ES-I3 (cell line): Measurements from ENCODE around the gene LGALS7B.
"Not testable (repeated sequence)": the region's sequence is repeated elsewhere in the genome, so short reads cannot be mapped to it uniquely, and the experiment has no call there.

Source experiments
- H3K36me3 ChIP-seq: 2 replicates; pipeline ENCODE4 v1.6.1; 2013; ENCODE audit warnings: mild to moderate bottlenecking, low read length, control low read depth, moderate library complexity; ENCODE audit not compliant: insufficient read depth
- H3K4me1 ChIP-seq: 2 replicates; pipeline ENCODE4 v1.6.1; 2013; ENCODE audit warnings: mild to moderate bottlenecking, control low read depth, low read length; ENCODE audit not compliant: insufficient read depth
- H3K9ac ChIP-seq: 2 replicates; pipeline ENCODE4 v1.6.1; 2013; ENCODE audit warnings: low read depth, mild to moderate bottlenecking, low read length, moderate library complexity
- H3K9me3 ChIP-seq: 2 replicates; pipeline ENCODE4 v1.6.1; 2013; ENCODE audit warnings: mild to moderate bottlenecking, low read length, moderate library complexity; ENCODE audit not compliant: control insufficient read depth, insufficient read depth

LGALS7B gene

GRCh38 chr19:38799104-38799503 lies 10.1 kb downstream of the LGALS7B start:
- no peaks in the 10 kb centered on the region for H3K4me1 ChIP-seq
- H3K9ac ChIP-seq: no peak overlapping the region

DNA sequence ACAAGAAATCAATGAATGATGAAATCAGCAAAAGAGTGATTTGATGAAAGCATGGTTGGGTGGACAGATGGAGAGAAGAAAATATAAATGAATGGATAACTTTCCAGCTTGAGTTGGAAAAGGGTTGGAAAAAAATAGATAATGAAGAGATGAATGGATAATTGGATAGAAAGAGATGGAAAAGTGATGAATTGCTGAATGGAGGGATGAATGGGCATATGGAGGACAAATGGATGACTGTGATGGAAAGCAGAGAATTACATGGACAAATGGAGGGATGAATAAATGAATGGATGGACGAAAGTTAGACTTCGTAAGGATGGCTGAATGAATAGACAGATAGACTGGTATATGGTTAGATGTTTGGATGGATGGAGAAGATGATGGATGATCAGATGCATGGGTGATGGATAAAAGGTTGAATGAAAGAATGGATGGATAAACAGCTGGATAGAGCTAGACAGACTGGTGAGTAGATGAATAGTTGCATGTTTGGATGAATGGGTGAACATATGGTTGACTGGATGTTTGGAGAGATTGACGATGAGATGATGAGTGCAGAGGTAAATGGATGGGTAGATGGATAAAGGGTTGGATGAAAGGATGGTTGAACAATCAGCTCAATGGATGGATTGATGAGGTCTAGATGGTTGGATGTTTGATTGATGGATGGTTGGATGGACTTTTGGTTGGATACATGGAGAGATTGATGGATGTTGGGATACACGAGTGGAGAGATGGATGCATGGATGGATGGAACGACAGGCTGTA lies 11.8 kb downstream of the LGALS7B start:
- Histone ChIP-seq H3K36me3 (no peaks in the 10 kb centered on the region), H3K9ac (no peak overlapping the region), H3K9me3 (peaks cover 5% of the 10 kb centered on the region), H3K4me1 (no peaks in the 10 kb centered on the region)

More at GRCh38 chr19:38799104-38799503, 10.1 kb downstream of the LGALS7B start:
- H3K36me3 ChIP-seq: no peaks in the 10 kb centered on the region
- peaks cover 5% of the 10 kb centered on the region for H3K9me3 ChIP-seq

DNA sequence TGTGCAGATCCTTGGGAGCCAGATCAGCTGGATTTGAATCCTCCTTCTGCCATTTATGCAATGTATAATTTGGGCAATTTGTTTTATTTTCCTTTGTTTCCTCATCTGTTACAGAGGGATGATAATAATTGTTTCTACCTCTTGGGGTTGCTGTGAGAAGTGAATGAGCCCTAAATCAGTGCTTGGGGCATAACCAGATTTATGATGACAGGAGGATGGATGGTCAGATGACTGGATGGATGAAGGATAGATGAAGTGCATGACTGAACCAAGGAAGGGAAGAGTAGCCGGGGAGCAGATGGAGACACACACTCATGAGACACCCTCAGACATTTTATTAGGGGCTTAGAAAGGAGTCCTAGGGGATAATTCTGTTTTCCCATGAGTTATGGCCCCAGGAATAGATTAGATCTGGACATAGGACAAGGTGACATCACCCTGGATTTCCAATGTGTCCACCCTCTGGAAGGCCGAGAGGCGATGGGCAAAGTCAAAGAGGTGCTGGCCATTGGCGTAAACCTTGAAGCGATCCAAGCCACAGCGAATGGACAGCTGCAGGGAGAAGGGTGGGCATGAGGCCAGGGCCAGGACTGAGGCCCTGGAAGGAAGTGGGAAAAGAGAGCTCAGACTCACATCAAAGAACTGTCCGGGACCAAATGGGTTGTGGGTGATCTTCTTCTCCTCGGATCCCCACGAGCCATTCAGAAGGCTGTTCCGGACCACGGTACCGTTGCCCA lies 12.5 kb downstream of the LGALS7B start:
- Histone ChIP-seq H3K36me3 (no peaks in the 10 kb centered on the region), H3K9me3 (peaks cover 5% of the 10 kb centered on the region), H3K9ac (no peak overlapping the region), H3K4me1 (no peaks in the 10 kb centered on the region)

GRCh38 chr19:38803543-38803942 lies 14.5 kb downstream of the LGALS7B start:
- peaks cover 5% of the 10 kb centered on the region for H3K9me3 ChIP-seq
- H3K4me1 ChIP-seq: no peaks in the 10 kb centered on the region
- H3K9ac ChIP-seq: no peak overlapping the region
- H3K36me3 ChIP-seq: no peaks in the 10 kb centered on the region

- Histone ChIP-seq H3K9me3 (no peaks in the 10 kb centered on the region), H3K4me1 (no peaks in the 10 kb centered on the region), H3K36me3 (no peaks in the 10 kb centered on the region), H3K9ac (no peak overlapping the region)
Measured at GRCh38 chr19:38805180-38805579, 16.2 kb downstream of the LGALS7B start.

DNA sequence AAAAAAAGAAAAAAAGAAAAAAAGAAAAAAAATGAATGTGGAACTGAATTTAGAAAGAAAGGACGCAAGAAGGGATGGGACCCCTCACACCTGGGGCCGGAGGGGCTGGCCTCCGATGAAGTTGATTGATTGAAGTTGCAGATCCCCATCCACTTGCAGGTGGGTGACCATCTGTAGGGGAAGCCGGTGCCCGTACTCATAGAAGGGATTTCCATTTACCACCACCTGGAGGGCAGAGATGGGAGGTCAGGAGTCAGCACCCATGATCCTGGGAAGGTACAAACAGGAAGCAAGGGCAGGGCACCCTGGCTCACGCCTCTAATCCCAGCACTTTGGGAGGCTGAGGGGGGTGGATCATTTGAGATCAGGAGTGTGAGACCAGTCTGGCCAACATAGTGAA lies 17.4 kb downstream of the LGALS7B start:
- Histone ChIP-seq H3K4me1 (no peaks in the 10 kb centered on the region), H3K9ac (no peak overlapping the region), H3K9me3 (no peaks in the 10 kb centered on the region), H3K36me3 (no peaks in the 10 kb centered on the region)

GRCh38 chr19:38807374-38808098 lies 18.5 kb downstream of the LGALS7B start:
- H3K36me3 ChIP-seq, H3K9ac ChIP-seq, H3K9me3 ChIP-seq, H3K4me1 ChIP-seq: not testable (repeated sequence)

DNA sequence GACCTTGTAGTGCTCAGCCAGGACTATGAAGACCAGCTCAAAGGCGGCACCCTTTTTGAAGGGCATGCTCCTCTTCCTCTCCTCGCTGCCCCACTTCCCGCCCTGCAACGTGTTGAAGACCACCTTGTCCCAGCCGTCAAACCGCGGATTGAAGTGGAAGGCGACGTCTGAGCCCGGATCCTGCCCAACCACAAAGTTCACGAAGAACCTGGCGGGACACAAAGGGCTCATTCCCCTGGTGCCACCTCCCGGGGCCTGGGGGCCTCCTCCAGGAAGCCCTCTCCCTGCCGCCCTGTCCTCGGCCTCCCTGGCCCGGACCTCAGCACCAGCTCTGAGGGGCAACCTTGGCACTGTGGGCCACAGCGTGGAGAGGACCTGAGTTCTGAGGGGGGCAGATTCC lies 19.7 kb downstream of the LGALS7B start:
- no peaks in the 10 kb centered on the region for H3K9me3 ChIP-seq
- H3K36me3 ChIP-seq: no peaks in the 10 kb centered on the region
- no peaks in the 10 kb centered on the region for H3K4me1 ChIP-seq
- H3K9ac ChIP-seq: no peak overlapping the region

DNA sequence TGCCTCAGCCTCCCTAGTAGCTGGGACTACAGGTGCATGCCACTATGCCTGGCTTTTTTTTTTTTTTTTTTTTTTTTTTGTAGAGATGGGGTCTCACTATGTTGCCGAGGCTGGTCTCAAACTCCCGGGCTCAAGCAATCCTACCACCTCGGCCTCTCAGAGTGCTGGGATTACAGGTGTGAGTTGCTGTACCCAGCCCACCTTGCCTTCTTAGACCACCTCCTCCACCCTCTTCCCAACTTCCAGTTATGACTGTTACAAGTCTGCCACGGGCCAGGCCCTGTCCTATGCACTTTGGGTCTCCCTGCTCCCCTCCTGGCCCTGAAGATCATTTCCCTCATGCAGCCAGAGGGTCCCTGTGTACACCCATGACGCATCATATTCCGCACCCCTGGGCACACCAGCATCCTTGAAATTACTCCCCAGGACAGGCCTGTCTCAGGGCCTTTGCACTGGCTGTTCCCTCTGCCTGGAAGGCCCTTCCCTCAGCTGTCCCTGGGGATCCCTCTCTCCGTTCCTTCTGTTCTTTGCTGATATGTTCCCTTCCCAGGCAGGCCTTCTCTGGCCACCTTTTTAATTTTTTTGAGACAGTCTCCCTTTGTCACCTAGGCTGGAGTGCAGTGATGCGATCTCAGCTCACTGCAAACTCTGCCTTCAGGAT lies 20.7 kb downstream of the LGALS7B start:
- Histone ChIP-seq H3K4me1 (no peaks in the 10 kb centered on the region), H3K9ac (no peak overlapping the region), H3K36me3 (no peaks in the 10 kb centered on the region), H3K9me3 (no peaks in the 10 kb centered on the region)

DNA sequence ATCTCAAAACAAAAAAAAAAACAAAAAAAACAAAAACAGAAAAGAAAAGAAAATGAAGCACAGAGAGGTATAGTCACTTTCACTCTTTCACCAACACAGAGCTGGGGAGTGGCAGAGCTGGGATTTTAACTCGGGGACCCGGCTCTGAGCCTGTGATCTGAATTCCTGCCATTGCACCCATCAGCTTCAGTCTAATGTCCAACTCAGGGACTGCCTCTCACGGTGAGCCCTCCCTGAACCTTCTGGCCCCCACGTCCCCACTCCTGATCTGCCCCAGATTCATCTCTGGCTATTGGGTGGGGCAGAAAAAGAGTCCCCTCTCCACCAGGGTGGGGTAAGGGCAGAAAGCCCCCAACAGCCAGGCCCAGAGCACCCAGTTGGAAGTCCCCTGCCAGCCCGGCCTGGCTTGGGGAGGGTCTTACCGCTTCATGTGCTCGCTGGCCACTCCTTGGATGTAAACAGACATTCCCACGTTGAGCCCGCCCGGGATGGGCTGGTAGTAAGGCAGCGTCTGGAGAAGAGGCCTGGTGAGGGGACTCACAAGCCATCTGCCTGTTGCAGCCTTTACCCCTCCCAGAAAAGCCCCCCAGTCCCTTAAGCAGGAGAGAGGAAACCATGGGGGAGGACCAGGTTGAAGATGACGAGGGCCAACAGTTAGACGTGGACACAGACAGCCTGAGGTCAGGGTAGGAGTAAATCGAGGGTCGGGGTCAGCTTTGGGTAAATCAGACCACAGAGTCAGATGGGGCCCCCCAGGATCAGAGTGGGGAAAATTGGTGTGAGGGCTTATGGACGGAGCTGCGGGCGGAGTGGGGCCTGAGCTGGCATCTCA lies 23.2 kb downstream of the LGALS7B start:
- no peaks in the 10 kb centered on the region for H3K4me1 ChIP-seq
- no peaks in the 10 kb centered on the region for H3K9me3 ChIP-seq
- no peaks in the 10 kb centered on the region for H3K36me3 ChIP-seq
- H3K9ac ChIP-seq: no peak overlapping the region

DNA sequence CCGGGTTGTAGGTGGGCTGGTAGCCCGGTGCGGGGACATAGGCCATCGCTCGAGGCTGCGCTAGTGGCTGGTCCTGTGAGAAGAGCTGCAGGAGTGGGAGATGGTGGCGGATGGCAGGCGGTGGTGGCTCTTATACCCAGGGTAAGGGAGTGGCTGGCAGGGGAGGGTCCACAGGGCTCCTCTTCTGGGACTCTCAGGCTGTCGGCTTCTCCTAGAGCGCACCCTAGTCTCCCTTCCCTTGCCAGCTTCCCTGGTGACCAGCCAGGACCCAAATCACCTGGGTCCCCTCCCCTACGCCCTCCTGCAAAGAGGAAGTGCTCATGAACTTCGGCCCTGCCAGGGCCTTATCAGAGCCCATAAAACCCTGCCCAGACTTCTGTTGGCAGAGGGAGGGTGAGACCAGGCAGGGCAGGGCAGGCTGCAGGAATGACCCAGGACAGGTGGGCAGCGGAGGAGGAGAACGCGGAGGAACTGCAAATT lies 23.9 kb downstream of the LGALS7B start, which contains the start of gene LGALS4:
Gene LGALS4, minus strand, starts transcription at position 105 of the 480 bp plus-strand sequence. Its CDS starts 59 bp downstream, at position 46.
- Histone ChIP-seq H3K36me3 (no peaks in the 10 kb centered on the region), H3K4me1 (no peaks in the 10 kb centered on the region), H3K9ac (no peak within 1 kb of the TSS), H3K9me3 (no peaks in the 10 kb centered on the region)

DNA sequence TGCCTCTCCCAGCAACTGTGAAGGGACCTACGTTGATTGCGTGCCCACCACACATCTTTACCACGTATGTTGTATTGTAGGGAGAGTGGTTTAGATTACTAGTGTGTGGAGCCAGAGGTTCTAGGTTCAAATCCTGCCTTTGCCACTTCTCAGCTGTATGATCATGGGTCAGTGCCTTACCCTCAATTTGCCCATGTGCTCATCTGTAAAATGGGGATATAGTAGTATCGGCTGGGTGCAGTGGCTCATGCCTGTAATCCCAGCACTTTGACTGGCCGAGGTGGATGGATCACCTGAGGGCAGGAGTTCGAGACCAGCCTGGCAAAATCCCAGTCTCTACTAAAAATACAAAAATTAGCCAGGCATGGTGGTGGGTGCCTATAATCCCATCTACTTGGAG lies 24.3 kb downstream of the LGALS7B start:
- Histone ChIP-seq H3K9ac (no peak overlapping the region), H3K9me3 (no peaks in the 10 kb centered on the region), H3K4me1 (no peaks in the 10 kb centered on the region), H3K36me3 (no peaks in the 10 kb centered on the region)

- not testable (repeated sequence) for H3K9ac ChIP-seq, H3K9me3 ChIP-seq, H3K36me3 ChIP-seq, H3K4me1 ChIP-seq
Measured at GRCh38 chr19:38813932-38814331, 24.9 kb downstream of the LGALS7B start.
